Heart left ventricle (tissue), 16 donors: Measurements from ENCODE around the gene CSRNP2. TPM values are rescaled to one million over a fixed set of nuclear protein-coding genes. Genes with fewer than 3 reads are reported as not detected.
"Not testable (repeated sequence)": the region's sequence is repeated elsewhere in the genome, so short reads cannot be mapped to it uniquely, and the experiment has no call there.

ENCODE experiments used
- ATAC-seq, 4 donors: fragments of 200-7000 bp; cut with Tn5 transposase; one replicate each; pipeline ENCODE4 v1.9.1; 2020 to 2022; ENCODE audit warnings: moderate library complexity in 4 of 4, mild to moderate bottlenecking in 3 of 4, moderate number of reproducible peaks in 1 of 4
- DNase-seq, 5 donors: peaks; one replicate each; pipeline ENCODE4 v3.0.0-alpha.2; 2020
- H3K27ac ChIP-seq, 12 donors: fragments of 200-600 bp; sonication (generic) in 4 of 12; one replicate each; pipeline versions ENCODE4 v1.5.0 to v1.8.0; 2016 to 2022; ENCODE audit warnings: mild to moderate bottlenecking in 2 of 12
- H3K27me3 ChIP-seq, 9 donors: fragments of 200-600 bp; sonication (generic) in 2 of 9; one replicate each; pipeline versions ENCODE4 v1.5.1 to v1.8.0; 2016 to 2022; ENCODE audit warnings: mild to moderate bottlenecking in 3 of 9
- H3K36me3 ChIP-seq, 9 donors: fragments of 200-600 bp; sonication (generic) in 2 of 9; one replicate each; pipeline versions ENCODE4 v1.5.0 to v1.8.0; 2018 to 2022; ENCODE audit warnings: mild to moderate bottlenecking in 2 of 9
- H3K4me1 ChIP-seq, 12 donors: fragments of 200-600 bp; sonication (generic) in 4 of 12; one replicate each; pipeline versions ENCODE4 v1.5.0 to v1.8.0; 2016 to 2022; ENCODE audit warnings: mild to moderate bottlenecking in 3 of 12
- H3K4me3 ChIP-seq, 12 donors: fragments of 200-600 bp; sonication (generic) in 4 of 12; one replicate each; pipeline versions ENCODE4 v1.5.0 to v1.8.0; 2017 to 2022; ENCODE audit warnings: mild to moderate bottlenecking in 9 of 12, moderate library complexity in 4 of 12
- H3K9me3 ChIP-seq, 12 donors: fragments of 200-600 bp; sonication (generic) in 4 of 12; one replicate each; pipeline versions ENCODE4 v1.5.0 to v1.8.0; 2016 to 2022; ENCODE audit warnings: mild to moderate bottlenecking in 1 of 12
- CTCF ChIP-seq, 12 donors: fragments of 200-600 bp; sonication (generic) in 4 of 12; IDR thresholded peaks; one replicate each; pipeline versions ENCODE4 v1.5.0 to v1.8.0; 2018 to 2022; ENCODE audit warnings: antibody characterized with exemption in 12 of 12, mild to moderate bottlenecking in 5 of 12
- POLR2A ChIP-seq, 2 donors: fragments of 450-650 bp; IDR thresholded peaks; one replicate each; pipeline ENCODE4 v1.6.1; 2017; ENCODE audit warnings: antibody characterized with exemption in 2 of 2, mild to moderate bottlenecking in 2 of 2, moderate library complexity in 2 of 2
- WGBS, 4 donors: extraction: QIAGEN DNeasy Blood & Tissue Kit in 2 of 4; methylation state at CpG; one replicate each; pipeline versions ENCODE4 v1.1.5 to v1.1.7; 2013 to 2018; 5-methylcytosine and 5-hydroxymethylcytosine counted together
- intact Hi-C, 10 donors: fragments of 100-400 bp; cut with DNase I; formaldehyde crosslinking; loops; one replicate each; pipeline versions ENCODE4 v1.11.1 to v1.14.2; 2022
- polyA plus RNA-seq, 2 donors: library from polyadenylated mRNA; stranded (reverse); fragments of 200-250 nt; gene quantifications; one replicate each; pipeline ENCODE4 v1.2.3, GENCODE V29; 2013
- total RNA-seq, 9 donors: library from RNA; depleted of rRNA in 2 of 9; stranded (reverse); fragments of >200 nt in 2 of 9; fragmentation: NEBNext Ultra II Directional in 3 of 9; extraction: Animal tissue kit (Norgen Biotek cat#: 25700) in 3 of 9; gene quantifications; one replicate each; pipeline versions ENCODE4 v1.1.0 to v1.2.4, GENCODE V29; 2016 to 2023
- donor health status: ischemic (EF 13 %, LVEDD 7.1; RV severe dilation, severe dysfunction).
- donor health status: healthy with polysubstance abuse.
- donor health status: DM: no; HTN: yes; CAD: no.
- donor health status: DM: no; HTN: no; CAD: no.
- donor health status: ischemic (EF 25% LVEDD 6.9; RV normal size, moderate dysfunction).
- donor health status: ischemic (EF 25% LVEDD 5.7; RV mildly dilated, moderate dysfunction).
- donor health status: healthy.
- donor health status: DM: yes; HTN: yes; CAD: no.
- donor health status: ischemic (EF 35%, LVEDD 5.7; RV mildly dilated, moderate dysfunction).
- donor health status: nonischemic (EF 11% LVEDD 7.7; RV severe dilation, severe dysfunction).
- donor health status: DM: yes; HTN: yes; CAD: no.
- donor health status: PGD.
- donor health status: ischemic (EF 29% LVEDD 5.4; RV normal size, mild dysfunction).
- donor health status: nonischemic (EF 23%, LVEDD 6.1; RV moderate dilation, normal function).

CSRNP2 gene
- total and polyA plus RNA-seq, 11 donors, result 10.0 to 25.7 (median 18.5) TPM

GRCh38 chr12:51019927-51020326 is 63.5 kb downstream of the CSRNP2 start:
- no peak overlapping the region for H3K27ac ChIP-seq

DNA sequence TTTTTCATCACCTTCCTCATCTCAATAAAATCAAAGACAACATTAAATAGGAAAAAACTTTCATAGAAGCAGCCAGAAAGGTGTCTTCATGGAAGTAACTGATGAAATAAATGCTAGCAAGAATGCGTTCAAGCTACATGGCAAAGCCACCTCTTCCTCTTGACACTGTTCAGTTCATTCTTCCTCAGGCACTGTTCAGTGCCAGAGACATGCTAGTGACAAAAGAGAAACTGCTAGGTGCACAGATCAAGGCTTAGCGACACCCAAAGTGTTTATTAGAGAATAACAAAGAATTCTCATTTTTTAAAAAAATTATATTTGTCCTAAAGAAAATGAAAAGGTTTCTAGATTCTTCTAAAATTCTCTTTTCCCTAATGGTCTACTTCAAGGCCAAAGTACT is 64.4 kb downstream of the CSRNP2 start:
- TF ChIP-seq POLR2A (IDR thresholded peaks at IDR 0.05) (no peak), CTCF (IDR thresholded peaks at IDR 0.05) (no peak)
- Histone ChIP-seq H3K4me3 (no peak overlapping the region), H3K27ac (no peak overlapping the region), H3K4me1 (peaks cover 0 to 53% (median 10%) of the 10 kb centered on the region in 12 donors), H3K36me3 (no peaks in the 10 kb centered on the region), H3K27me3 (no peaks in the 10 kb centered on the region), H3K9me3 (no peaks in the 10 kb centered on the region)
- WGBS, 4 donors, result 90 to 97% (median 94%) methylated on average over 2 of the region's 2 CpGs
- intact Hi-C loops, result loop anchor here in 1 of 10 donors (10.0 kb wide), 1 partner anchor 84 kb away; no protein-coding TSS in a partner anchor
- ATAC-seq (no peak), DNase-seq (no peak)

More at GRCh38 chr12:51019927-51020326, 63.5 kb downstream of the CSRNP2 start:
- Histone ChIP-seq H3K27me3 (no peaks in the 10 kb centered on the region), H3K36me3 (no peaks in the 10 kb centered on the region), H3K4me3 (no peak overlapping the region), H3K9me3 (no peaks in the 10 kb centered on the region), H3K4me1 (peaks cover 0 to 60% (median 14%) of the 10 kb centered on the region in 12 donors)
- TF ChIP-seq POLR2A (IDR thresholded peaks at IDR 0.05) (no peak), CTCF (IDR thresholded peaks at IDR 0.05) (no peak)
- WGBS, 4 donors, result 76 to 95% (median 86%) methylated on average over 2 of the region's 2 CpGs
- DNase-seq (no peak), ATAC-seq (no peak)
- intact Hi-C loops, result loop anchor here in 1 of 10 donors (10.0 kb wide), 1 partner anchor 85 kb away; no protein-coding TSS in a partner anchor

DNA sequence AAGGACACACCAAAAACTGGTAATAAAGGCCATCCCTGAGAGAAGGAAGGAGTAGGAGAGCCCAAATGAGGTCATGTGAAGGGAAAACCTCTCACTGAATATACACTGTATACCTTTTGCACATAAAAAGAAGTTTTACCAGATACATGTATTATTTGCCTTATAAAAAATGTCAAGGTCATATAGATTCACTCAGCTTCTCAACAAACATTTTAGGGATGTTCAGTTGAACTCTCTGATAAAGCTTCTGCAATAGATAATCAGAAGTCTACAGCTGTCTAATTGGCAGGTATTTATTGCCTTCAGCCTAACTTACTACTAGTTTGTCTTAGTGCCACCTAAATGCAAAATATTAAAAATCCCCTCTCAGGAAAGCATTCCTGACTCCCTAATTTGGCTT is 65.9 kb downstream of the CSRNP2 start:
- H3K36me3 ChIP-seq, result no peaks in the 10 kb centered on the region
- H3K4me1 ChIP-seq, result peaks cover 0 to 53% (median 10%) of the 10 kb centered on the region in 12 donors
- H3K27me3 ChIP-seq, result no peaks in the 10 kb centered on the region
- ATAC-seq (no peak), DNase-seq (no peak)
- TF ChIP-seq POLR2A (IDR thresholded peaks at IDR 0.05) (no peak), CTCF (IDR thresholded peaks at IDR 0.05) (no peak)
- intact Hi-C loops, result loop anchor here in 1 of 10 donors (10.0 kb wide), 1 partner anchor 83 kb away; no protein-coding TSS in a partner anchor
- no peaks in the 10 kb centered on the region for H3K9me3 ChIP-seq
- no peak overlapping the region for H3K4me3 ChIP-seq
- H3K27ac ChIP-seq, result no peak overlapping the region

GRCh38 chr12:51014467-51014866 is 68.9 kb downstream of the CSRNP2 start:
- not testable (repeated sequence) for H3K4me3 ChIP-seq, DNase-seq, H3K27ac ChIP-seq, ATAC-seq, H3K9me3 ChIP-seq, H3K36me3 ChIP-seq, H3K27me3 ChIP-seq
- intact Hi-C loops, result loop anchor here in 1 of 10 donors (10.0 kb wide), 1 partner anchor 80 kb away; no protein-coding TSS in a partner anchor
- H3K4me1 ChIP-seq, result peaks cover 0 to 50% (median 11%) of the 10 kb centered on the region in 12 donors
- 87 to 94% (median 91%) methylated on average over 9 of the region's 9 CpGs for WGBS, 4 donors

- ATAC-seq (no peak), DNase-seq (no peak)
- Histone ChIP-seq H3K4me1 (peaks cover 0 to 52% (median 11%) of the 10 kb centered on the region in 12 donors), H3K36me3 (peaks cover 0 to 4% (median 0%) of the 10 kb centered on the region in 9 donors), H3K27ac (peak overlapping the region in 1 of 12 donors; percentile 56), H3K27me3 (no peaks in the 10 kb centered on the region), H3K4me3 (no peak overlapping the region), H3K9me3 (no peaks in the 10 kb centered on the region)
- intact Hi-C loops, result loop anchor here in 1 of 10 donors (10.0 kb wide), 1 partner anchor 79 kb away; no protein-coding TSS in a partner anchor
- WGBS, 4 donors, result 95 to 100% (median 98%) methylated on average over 7 of the region's 7 CpGs
- TF ChIP-seq CTCF (IDR thresholded peaks at IDR 0.05), result no peak
- no peak for TF ChIP-seq POLR2A (IDR thresholded peaks at IDR 0.05)
Observed at GRCh38 chr12:51013441-51013840, 70.0 kb downstream of the CSRNP2 start.
